ENCODE data around the gene PARD6G.

GRCh38 chr18:80200171-80200931, 47.0 kb downstream of the PARD6G start:
- TF ChIP-seq EZH2 (IDR thresholded peaks at IDR 0.05): no peak
- TF ChIP-seq POLR2AphosphoS5 (IDR thresholded peaks at IDR 0.05; ENCODE audit: borderline replicate concordance, low read depth, low read length): no peak
